Measurements from ENCODE around the gene CRTC3.
"Not testable (repeated sequence)": the region's sequence is repeated elsewhere in the genome, so short reads cannot be mapped to it uniquely, and the experiment has no call there.

The CRTC3 gene

GRCh38 chr15:90524018-90524803 lies 5.5 kb upstream of the CRTC3 start:
- not testable (repeated sequence) for DNase-seq

GRCh38 chr15:90529011-90529370 lies 732 bp upstream of the CRTC3 start:
- no peak for DNase-seq

- peak; percentile 74 for DNase-seq
Observed at GRCh38 chr15:90530250-90531051, 728 bp downstream of the CRTC3 start.

GRCh38 chr15:90531147-90531546 lies 1.4 kb downstream of the CRTC3 start:
- DNase-seq, result no peak

GRCh38 chr15:90535254-90535653 lies 5.5 kb downstream of the CRTC3 start:
- no peak for DNase-seq

GRCh38 chr15:90539789-90540188 lies 10.1 kb downstream of the CRTC3 start:
- no peak for DNase-seq

GRCh38 chr15:90540768-90541167 lies 11.0 kb downstream of the CRTC3 start:
- DNase-seq, result no peak

- no peak for DNase-seq
Observed at GRCh38 chr15:90545095-90545494, 15.4 kb downstream of the CRTC3 start.

GRCh38 chr15:90547540-90547939 lies 17.8 kb downstream of the CRTC3 start:
- DNase-seq, result no peak

GRCh38 chr15:90550919-90551318 lies 21.2 kb downstream of the CRTC3 start:
- DNase-seq, result no peak

- no peak for DNase-seq
Observed at GRCh38 chr15:90552162-90552928, 22.6 kb downstream of the CRTC3 start.

- no peak for DNase-seq
Observed at GRCh38 chr15:90552929-90553211, 23.1 kb downstream of the CRTC3 start.

- no peak for DNase-seq
Observed at GRCh38 chr15:90553248-90553745, 23.6 kb downstream of the CRTC3 start.

- peak; percentile 50 for DNase-seq
Observed at GRCh38 chr15:90557186-90558084, 27.7 kb downstream of the CRTC3 start.

- DNase-seq, result no peak
Observed at GRCh38 chr15:90558171-90558573, 28.4 kb downstream of the CRTC3 start.

- DNase-seq, result no peak
Observed at GRCh38 chr15:90559119-90559518, 29.4 kb downstream of the CRTC3 start.

- DNase-seq, result no peak
Observed at GRCh38 chr15:90560229-90560776, 30.6 kb downstream of the CRTC3 start.

GRCh38 chr15:90561344-90562244 lies 31.9 kb downstream of the CRTC3 start:
- DNase-seq, result no peak

- DNase-seq, result no peak
Observed at GRCh38 chr15:90562669-90563068, 32.9 kb downstream of the CRTC3 start.

GRCh38 chr15:90563463-90563862 lies 33.7 kb downstream of the CRTC3 start:
- DNase-seq, result no peak

GRCh38 chr15:90564051-90564450 lies 34.3 kb downstream of the CRTC3 start:
- DNase-seq, result no peak

Data from right forelimb (tissue), 1 donor.